PC-9 (cell line): ENCODE data around the gene AKAP13. TPM values are rescaled to one million over a fixed set of nuclear protein-coding genes. Genes with fewer than 3 reads are reported as not detected.

Experiments used
- BruUV-seq: library from RNA; stranded (reverse); fragments of 400-500 nt; replicated peaks from 2 replicates; lab custom pipeline; 2021; lab: Mats Ljungman, UMichigan
- CTCF ChIA-PET: fragments of 300-600 bp; sonication (Branson Sonifier 250); formaldehyde crosslinking; loops from one replicate; lab custom pipeline; 2022; ENCODE audit warnings: antibody characterized with exemption; lab: Charles Lee
- POLR2A ChIA-PET: fragments of 300-600 bp; sonication (Branson Sonifier 250); formaldehyde crosslinking; loops from one replicate; lab custom pipeline; 2022; ENCODE audit warnings: antibody characterized with exemption; ENCODE audit not compliant: unreplicated experiment; lab: Charles Lee
- DNase-seq, 2 experiments: peaks; one replicate each; pipeline versions ENCODE4 v3.0.0 to v3.0.0-alpha.2; 2015 to 2022; ENCODE audit warnings: mixed read lengths in 1 of 2
- H2AFZ ChIP-seq: fragments of 200-600 bp; sonication (generic); 2 replicates; pipeline ENCODE4 v1.8.1; 2017; ENCODE audit warnings: antibody characterized with exemption
- H3F3A ChIP-seq: fragments of 200-600 bp; sonication (generic); 2 replicates; pipeline ENCODE4 v1.8.1; 2017; ENCODE audit warnings: antibody characterized with exemption, mild to moderate bottlenecking, low read depth; ENCODE audit not compliant: insufficient read depth
- H3K27ac ChIP-seq: fragments of 200-600 bp; sonication (generic); 2 replicates; pipeline ENCODE4 v1.6.1; 2016; ENCODE audit warnings: mixed run types
- H3K27me3 ChIP-seq: fragments of 200-600 bp; sonication (generic); 2 replicates; pipeline ENCODE4 v1.6.1; 2016; ENCODE audit warnings: low read depth, mixed run types; ENCODE audit not compliant: insufficient read depth
- H3K36me3 ChIP-seq: fragments of 200-600 bp; sonication (generic); 2 replicates; pipeline ENCODE4 v1.6.1; 2016; ENCODE audit warnings: low read depth, mixed run types
- H3K4me1 ChIP-seq: fragments of 200-600 bp; sonication (generic); replicated peaks from 2 replicates; pipeline ENCODE4 v1.6.1; 2016; ENCODE audit warnings: mixed run types; ENCODE audit not compliant: insufficient read depth
- H3K4me2 ChIP-seq: fragments of 200-600 bp; sonication (generic); 2 replicates; pipeline ENCODE4 v1.6.1; 2017; ENCODE audit warnings: mixed run types
- H3K4me3 ChIP-seq: fragments of 200-600 bp; sonication (generic); 2 replicates; pipeline ENCODE4 v1.6.1; 2016; ENCODE audit warnings: mixed run types
- H3K79me2 ChIP-seq: fragments of 200-600 bp; sonication (generic); 2 replicates; pipeline ENCODE4 v1.6.1; 2017; ENCODE audit warnings: low read depth, mixed run types
- H3K9me2 ChIP-seq: fragments of 200-600 bp; sonication (generic); 2 replicates; pipeline ENCODE4 v1.8.1; 2017; ENCODE audit warnings: mild to moderate bottlenecking; ENCODE audit not compliant: insufficient read depth
- H3K9me3 ChIP-seq: fragments of 200-600 bp; sonication (generic); 2 replicates; pipeline ENCODE4 v1.8.1; 2016; ENCODE audit warnings: low read depth; ENCODE audit not compliant: insufficient read depth
- H4K20me1 ChIP-seq: fragments of 200-600 bp; sonication (generic); 2 replicates; pipeline ENCODE4 v1.8.1; 2017; ENCODE audit not compliant: insufficient read depth
- EZH2 ChIP-seq: fragments of 200-600 bp; sonication (generic); IDR thresholded peaks from 2 replicates; pipeline ENCODE4 v1.8.0; 2017; ENCODE audit warnings: antibody characterized with exemption, low read depth
- intact Hi-C: fragments of 100-400 bp; cut with micrococcal nuclease; formaldehyde crosslinking; loops from one replicate; pipeline ENCODE4 v1.10.0; 2022; ENCODE audit not compliant: unreplicated experiment
- total RNA-seq: library from RNA; stranded (reverse); gene quantifications from 2 replicates; pipeline ENCODE4 v1.2.3, GENCODE V29; 2021
- TF ChIP-seq, protein P1 (sequence below): fragments of 200-600 bp; sonication (generic); conservative IDR thresholded peaks from 2 replicates; pipeline ENCODE4 v1.6.1; 2017; ENCODE audit warnings: mixed run types, antibody characterized with exemption, mild to moderate bottlenecking, moderate library complexity

Gene AKAP13
- total RNA-seq, 1 experiment from 2014 or later = 82.5 TPM

DNA sequence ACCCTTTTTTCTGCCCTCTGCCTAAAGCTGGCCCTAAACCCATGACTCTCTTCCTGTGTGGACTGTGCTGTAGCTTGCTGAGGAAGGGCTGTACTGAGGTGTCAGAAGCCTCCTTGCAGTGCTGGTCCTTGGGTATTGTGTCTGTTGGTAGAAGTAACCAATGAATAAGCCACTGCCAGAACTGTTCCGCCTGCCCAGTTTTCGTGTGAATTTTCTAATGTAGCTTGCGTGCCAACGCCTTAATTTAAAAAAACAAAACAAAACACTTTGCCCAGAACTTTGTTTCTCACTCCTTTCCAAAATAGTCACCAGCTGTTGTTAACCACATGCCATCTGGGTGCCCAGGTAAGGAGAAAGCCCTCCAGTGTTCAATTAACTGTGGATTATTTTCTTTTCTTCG is 312.5 kb downstream of the AKAP13 start:
- intact Hi-C loops = no loop called here
- H3K4me1 ChIP-seq = no peaks in the 10 kb centered on the region
- H2AFZ ChIP-seq = no peak overlapping the region
- CTCF ChIA-PET = interaction anchor here (0.5 kb wide), 1 partner anchor 101 kb away, joined by 18 read pairs; no protein-coding TSS in a partner anchor
- BruUV-seq = no TSS peak
- POLR2A ChIA-PET = no interaction called here
- H3K27ac ChIP-seq = no peak overlapping the region
- no peaks in the 10 kb centered on the region for H3K27me3 ChIP-seq
- 0 out of 2 replicates have a peak, but pooled peaks cover 3% of the 10 kb centered on the region for H3F3A ChIP-seq
- H3K79me2 ChIP-seq = no peaks in the 10 kb centered on the region
- no peaks in the 10 kb centered on the region for H3K9me3 ChIP-seq
- H3K4me2 ChIP-seq = no peak overlapping the region
- no peak for DNase-seq
- H3K36me3 ChIP-seq = peaks cover 7% of the 10 kb centered on the region
- H4K20me1 ChIP-seq = no peaks in the 10 kb centered on the region
- H3K9me2 ChIP-seq = no peaks in the 10 kb centered on the region
- no peak overlapping the region for H3K4me3 ChIP-seq
- no peak for TF ChIP-seq EZH2
- TF ChIP-seq, protein P1, sequence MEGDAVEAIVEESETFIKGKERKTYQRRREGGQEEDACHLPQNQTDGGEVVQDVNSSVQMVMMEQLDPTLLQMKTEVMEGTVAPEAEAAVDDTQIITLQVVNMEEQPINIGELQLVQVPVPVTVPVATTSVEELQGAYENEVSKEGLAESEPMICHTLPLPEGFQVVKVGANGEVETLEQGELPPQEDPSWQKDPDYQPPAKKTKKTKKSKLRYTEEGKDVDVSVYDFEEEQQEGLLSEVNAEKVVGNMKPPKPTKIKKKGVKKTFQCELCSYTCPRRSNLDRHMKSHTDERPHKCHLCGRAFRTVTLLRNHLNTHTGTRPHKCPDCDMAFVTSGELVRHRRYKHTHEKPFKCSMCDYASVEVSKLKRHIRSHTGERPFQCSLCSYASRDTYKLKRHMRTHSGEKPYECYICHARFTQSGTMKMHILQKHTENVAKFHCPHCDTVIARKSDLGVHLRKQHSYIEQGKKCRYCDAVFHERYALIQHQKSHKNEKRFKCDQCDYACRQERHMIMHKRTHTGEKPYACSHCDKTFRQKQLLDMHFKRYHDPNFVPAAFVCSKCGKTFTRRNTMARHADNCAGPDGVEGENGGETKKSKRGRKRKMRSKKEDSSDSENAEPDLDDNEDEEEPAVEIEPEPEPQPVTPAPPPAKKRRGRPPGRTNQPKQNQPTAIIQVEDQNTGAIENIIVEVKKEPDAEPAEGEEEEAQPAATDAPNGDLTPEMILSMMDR = no peak

DNA sequence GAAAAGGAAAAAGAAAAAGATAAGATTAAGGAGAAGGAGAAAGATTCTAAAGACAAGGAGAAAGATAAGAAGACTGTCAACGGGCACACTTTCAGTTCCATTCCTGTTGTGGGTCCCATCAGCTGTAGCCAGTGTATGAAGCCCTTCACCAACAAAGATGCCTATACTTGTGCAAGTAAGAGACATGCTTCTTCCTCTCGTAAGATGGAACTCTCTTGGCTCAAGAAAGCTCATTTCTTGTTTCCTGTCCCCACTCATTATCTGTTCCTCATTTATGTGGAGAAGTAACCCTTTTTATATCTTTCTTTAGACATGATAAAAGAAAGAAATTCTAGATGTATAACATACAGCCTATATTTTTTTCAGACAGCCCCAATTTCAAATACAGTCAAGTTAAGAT is 312.9 kb downstream of the AKAP13 start:
- H3K27me3 ChIP-seq = no peaks in the 10 kb centered on the region
- no peak for TF ChIP-seq EZH2
- TF ChIP-seq, protein P1 = no peak
- H3K9me3 ChIP-seq = no peaks in the 10 kb centered on the region
- H3K36me3 ChIP-seq = peaks cover 7% of the 10 kb centered on the region
- no TSS peak for BruUV-seq
- no peaks in the 10 kb centered on the region for H3K79me2 ChIP-seq
- no peak overlapping the region for H2AFZ ChIP-seq
- intact Hi-C loops = no loop called here
- no peak overlapping the region for H3K27ac ChIP-seq
- H3K4me2 ChIP-seq = no peak overlapping the region
- DNase-seq = no peak
- H3K9me2 ChIP-seq = no peaks in the 10 kb centered on the region
- no peaks in the 10 kb centered on the region for H3K4me1 ChIP-seq
- no peaks in the 10 kb centered on the region for H4K20me1 ChIP-seq
- ChIA-PET CTCF (no interaction called here), POLR2A (no interaction called here)
- H3K4me3 ChIP-seq = no peak overlapping the region
- 0 out of 2 replicates have a peak, but pooled peaks cover 3% of the 10 kb centered on the region for H3F3A ChIP-seq

GRCh38 chr15:85694091-85694490 is 313.7 kb downstream of the AKAP13 start:
- intact Hi-C loops = no loop called here
- DNase-seq = no peak
- Histone ChIP-seq H3K4me2 (no peak overlapping the region), H3K27ac (no peak overlapping the region), H3F3A (0 out of 2 replicates have a peak, but pooled peaks cover 3% of the 10 kb centered on the region), H3K4me1 (no peaks in the 10 kb centered on the region), H3K79me2 (no peaks in the 10 kb centered on the region), H2AFZ (no peak overlapping the region), H3K27me3 (no peaks in the 10 kb centered on the region), H4K20me1 (no peaks in the 10 kb centered on the region), H3K36me3 (peaks cover 7% of the 10 kb centered on the region), H3K9me3 (no peaks in the 10 kb centered on the region), H3K9me2 (no peaks in the 10 kb centered on the region), H3K4me3 (no peak overlapping the region)
- no TSS peak for BruUV-seq
- TF ChIP-seq EZH2 = no peak
- TF ChIP-seq, protein P1 = no peak
- CTCF ChIA-PET = interaction anchor here (0.6 kb wide), 1 partner anchor 1123 kb away, joined by 3 read pairs; no protein-coding TSS in a partner anchor
- POLR2A ChIA-PET = no interaction called here
